ENCODE data around the gene PXYLP1.

GRCh38 chr3:141311170-141311495, 79.5 kb downstream of the PXYLP1 start:
- TF ChIP-seq ZNF23 (CRISPR knock-in tag; IDR thresholded peaks at IDR 0.05) = no peak
- no peak for TF ChIP-seq KAT7 (CRISPR knock-in tag; IDR thresholded peaks at IDR 0.05; ENCODE audit: borderline replicate concordance)
- no peak for TF ChIP-seq DDX20 (tag; IDR thresholded peaks at IDR 0.05; ENCODE audit: low read depth)
- no peak for TF ChIP-seq FOXJ3 (CRISPR knock-in tag; IDR thresholded peaks at IDR 0.05)

Data from K562 (cell line).